ENCODE results near the gene WDR74. TPM values are rescaled to one million over a fixed set of nuclear protein-coding genes. Genes with fewer than 3 reads are reported as not detected.
A peak's percentile ranks its signal among the peaks of the same experiment; 100 is the strongest.

WDR74 gene
- total RNA-seq, 1 experiment from 2014 or later: 110 TPM

GRCh38 chr11:62805076-62805892 is 34.1 kb downstream of the WDR74 start, which contains the start of gene NXF1:
Gene NXF1, minus strand, starts transcription at chr11:62805440. Its CDS starts 84 bp downstream, at chr11:62805356.
- Mint-ChIP-seq H3K27ac (peak within 1 kb of the TSS; percentile 96), H3K9me3 (no peaks in the 10 kb centered on the region), H3K36me3 (peaks cover 24% of the 10 kb centered on the region), H3K27me3 (ENCODE audit: low read depth) (no peaks in the 10 kb centered on the region), H3K4me3 (peak within 1 kb of the TSS; percentile 98), H3K4me1 (peaks cover 22% of the 10 kb centered on the region)
- peak; percentile 85 for ATAC-seq
- ChIA-PET POLR2A (interaction anchor here (0.5 to 2.3 kb wide), 13 partner anchors 11 to 1621 kb away, joined by 3 to 15 read pairs (median 4); partner anchors contain the start of genes C11orf98, CSKMT, STX5 and TEX54), CTCF (interaction anchor here (0.7 to 2.3 kb wide), 7 partner anchors 19 to 101 kb away, joined by 3 to 23 read pairs (median 6); partner anchors contain the start of genes SLC3A2, TAF6L, TMEM179B and ZBTB3)
- DNase-seq (ENCODE audit: low spot score): peak; percentile 95
- peak; percentile 53; the same call in 1 of the 2 replicates for TF ChIP-seq ZNF671 (CRISPR knock-in tag; IDR thresholded peaks at IDR 0.05)
- TF ChIP-seq, protein P1, sequence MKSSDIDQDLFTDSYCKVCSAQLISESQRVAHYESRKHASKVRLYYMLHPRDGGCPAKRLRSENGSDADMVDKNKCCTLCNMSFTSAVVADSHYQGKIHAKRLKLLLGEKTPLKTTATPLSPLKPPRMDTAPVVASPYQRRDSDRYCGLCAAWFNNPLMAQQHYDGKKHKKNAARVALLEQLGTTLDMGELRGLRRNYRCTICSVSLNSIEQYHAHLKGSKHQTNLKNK (CRISPR knock-in tag; IDR thresholded peaks at IDR 0.05): peak; percentile 86; the same call in 1 of the 2 replicates
- no peak for TF ChIP-seq KAT7 (CRISPR knock-in tag; IDR thresholded peaks at IDR 0.05; ENCODE audit: borderline replicate concordance)
- peak; percentile 58; the same call in 1 of the 2 replicates for TF ChIP-seq TCF7 (CRISPR knock-in tag; IDR thresholded peaks at IDR 0.05; ENCODE audit: low read depth)
- TF ChIP-seq, protein P2, sequence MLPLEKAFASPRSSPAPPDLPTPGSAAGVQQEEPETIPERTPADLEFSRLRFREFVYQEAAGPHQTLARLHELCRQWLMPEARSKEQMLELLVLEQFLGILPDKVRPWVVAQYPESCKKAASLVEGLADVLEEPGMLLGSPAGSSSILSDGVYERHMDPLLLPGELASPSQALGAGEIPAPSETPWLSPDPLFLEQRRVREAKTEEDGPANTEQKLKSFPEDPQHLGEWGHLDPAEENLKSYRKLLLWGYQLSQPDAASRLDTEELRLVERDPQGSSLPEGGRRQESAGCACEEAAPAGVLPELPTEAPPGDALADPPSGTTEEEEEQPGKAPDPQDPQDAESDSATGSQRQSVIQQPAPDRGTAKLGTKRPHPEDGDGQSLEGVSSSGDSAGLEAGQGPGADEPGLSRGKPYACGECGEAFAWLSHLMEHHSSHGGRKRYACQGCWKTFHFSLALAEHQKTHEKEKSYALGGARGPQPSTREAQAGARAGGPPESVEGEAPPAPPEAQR (CRISPR knock-in tag; IDR thresholded peaks at IDR 0.05): no peak
- TF ChIP-seq EMX1 (CRISPR knock-in tag; IDR thresholded peaks at IDR 0.05): peak; percentile 59; the same call in 1 of the 2 replicates
- peak; percentile 72; the same call in 1 of the 2 replicates for TF ChIP-seq PRRX2 (CRISPR knock-in tag; IDR thresholded peaks at IDR 0.05)
- TF ChIP-seq OVOL2 (CRISPR knock-in tag; IDR thresholded peaks at IDR 0.05; ENCODE audit: borderline replicate concordance): peak; percentile 83; the same call in 1 of the 2 replicates
- TF ChIP-seq ZNF416 (CRISPR knock-in tag; IDR thresholded peaks at IDR 0.05): peak; percentile 95
- peak; percentile 94 for TF ChIP-seq FOXK1 (CRISPR knock-in tag; IDR thresholded peaks at IDR 0.05)
- peak; percentile 65; the same call in 1 of the 2 replicates for TF ChIP-seq JUN (CRISPR knock-in tag; IDR thresholded peaks at IDR 0.05)
- TF ChIP-seq MAX (CRISPR knock-in tag; IDR thresholded peaks at IDR 0.05): peak; percentile 65
- peak; percentile 96; the same call in 1 of the 2 replicates for TF ChIP-seq RORB (CRISPR knock-in tag; IDR thresholded peaks at IDR 0.05)
- TF ChIP-seq TEAD1 (CRISPR knock-in tag; IDR thresholded peaks at IDR 0.05): peak; percentile 88; the same call in 1 of the 2 replicates
- peak; percentile 89 for TF ChIP-seq NFATC4 (CRISPR knock-in tag; IDR thresholded peaks at IDR 0.05)
- TF ChIP-seq, protein P3, sequence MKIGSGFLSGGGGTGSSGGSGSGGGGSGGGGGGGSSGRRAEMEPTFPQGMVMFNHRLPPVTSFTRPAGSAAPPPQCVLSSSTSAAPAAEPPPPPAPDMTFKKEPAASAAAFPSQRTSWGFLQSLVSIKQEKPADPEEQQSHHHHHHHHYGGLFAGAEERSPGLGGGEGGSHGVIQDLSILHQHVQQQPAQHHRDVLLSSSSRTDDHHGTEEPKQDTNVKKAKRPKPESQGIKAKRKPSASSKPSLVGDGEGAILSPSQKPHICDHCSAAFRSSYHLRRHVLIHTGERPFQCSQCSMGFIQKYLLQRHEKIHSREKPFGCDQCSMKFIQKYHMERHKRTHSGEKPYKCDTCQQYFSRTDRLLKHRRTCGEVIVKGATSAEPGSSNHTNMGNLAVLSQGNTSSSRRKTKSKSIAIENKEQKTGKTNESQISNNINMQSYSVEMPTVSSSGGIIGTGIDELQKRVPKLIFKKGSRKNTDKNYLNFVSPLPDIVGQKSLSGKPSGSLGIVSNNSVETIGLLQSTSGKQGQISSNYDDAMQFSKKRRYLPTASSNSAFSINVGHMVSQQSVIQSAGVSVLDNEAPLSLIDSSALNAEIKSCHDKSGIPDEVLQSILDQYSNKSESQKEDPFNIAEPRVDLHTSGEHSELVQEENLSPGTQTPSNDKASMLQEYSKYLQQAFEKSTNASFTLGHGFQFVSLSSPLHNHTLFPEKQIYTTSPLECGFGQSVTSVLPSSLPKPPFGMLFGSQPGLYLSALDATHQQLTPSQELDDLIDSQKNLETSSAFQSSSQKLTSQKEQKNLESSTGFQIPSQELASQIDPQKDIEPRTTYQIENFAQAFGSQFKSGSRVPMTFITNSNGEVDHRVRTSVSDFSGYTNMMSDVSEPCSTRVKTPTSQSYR (CRISPR knock-in tag; IDR thresholded peaks at IDR 0.05): 0 out of 2 replicates have a peak, but pooled peaks have one; percentile 49
- peak; percentile 47 for TF ChIP-seq NFYB (CRISPR knock-in tag; conservative IDR thresholded peaks at IDR 0.05; ENCODE audit: low read depth)
- no peak for TF ChIP-seq NFE2L1 (CRISPR knock-in tag; IDR thresholded peaks at IDR 0.05)
- TF ChIP-seq ZNF263 (CRISPR knock-in tag; IDR thresholded peaks at IDR 0.05; ENCODE audit: low read depth): peak; percentile 20; the same call in 1 of the 2 replicates
- peak; percentile 93 for TF ChIP-seq CREM (CRISPR knock-in tag; IDR thresholded peaks at IDR 0.05)
- TF ChIP-seq, protein P4, sequence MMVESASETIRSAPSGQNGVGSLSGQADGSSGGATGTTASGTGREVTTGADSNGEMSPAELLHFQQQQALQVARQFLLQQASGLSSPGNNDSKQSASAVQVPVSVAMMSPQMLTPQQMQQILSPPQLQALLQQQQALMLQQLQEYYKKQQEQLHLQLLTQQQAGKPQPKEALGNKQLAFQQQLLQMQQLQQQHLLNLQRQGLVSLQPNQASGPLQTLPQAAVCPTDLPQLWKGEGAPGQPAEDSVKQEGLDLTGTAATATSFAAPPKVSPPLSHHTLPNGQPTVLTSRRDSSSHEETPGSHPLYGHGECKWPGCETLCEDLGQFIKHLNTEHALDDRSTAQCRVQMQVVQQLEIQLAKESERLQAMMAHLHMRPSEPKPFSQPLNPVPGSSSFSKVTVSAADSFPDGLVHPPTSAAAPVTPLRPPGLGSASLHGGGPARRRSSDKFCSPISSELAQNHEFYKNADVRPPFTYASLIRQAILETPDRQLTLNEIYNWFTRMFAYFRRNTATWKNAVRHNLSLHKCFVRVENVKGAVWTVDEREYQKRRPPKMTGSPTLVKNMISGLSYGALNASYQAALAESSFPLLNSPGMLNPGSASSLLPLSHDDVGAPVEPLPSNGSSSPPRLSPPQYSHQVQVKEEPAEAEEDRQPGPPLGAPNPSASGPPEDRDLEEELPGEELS (CRISPR knock-in tag; IDR thresholded peaks at IDR 0.05): peak; percentile 95
- no peak for TF ChIP-seq FOXJ3 (CRISPR knock-in tag; IDR thresholded peaks at IDR 0.05; ENCODE audit: borderline replicate concordance)
- peak; percentile 80 for TF ChIP-seq E2F4 (CRISPR knock-in tag; IDR thresholded peaks at IDR 0.05; ENCODE audit: borderline replicate concordance, low read depth)
- no peak for TF ChIP-seq CTCF (IDR thresholded peaks at IDR 0.05)
- peak; percentile 62; the same call in 1 of the 2 replicates for TF ChIP-seq E2F1 (CRISPR knock-in tag; IDR thresholded peaks at IDR 0.05)
- peak; percentile 99 for TF ChIP-seq SP1 (CRISPR knock-in tag; conservative IDR thresholded peaks at IDR 0.05)

Data from WTC11 (cell line).